ENCODE measurements around the gene FHOD3.

The FHOD3 gene

DNA sequence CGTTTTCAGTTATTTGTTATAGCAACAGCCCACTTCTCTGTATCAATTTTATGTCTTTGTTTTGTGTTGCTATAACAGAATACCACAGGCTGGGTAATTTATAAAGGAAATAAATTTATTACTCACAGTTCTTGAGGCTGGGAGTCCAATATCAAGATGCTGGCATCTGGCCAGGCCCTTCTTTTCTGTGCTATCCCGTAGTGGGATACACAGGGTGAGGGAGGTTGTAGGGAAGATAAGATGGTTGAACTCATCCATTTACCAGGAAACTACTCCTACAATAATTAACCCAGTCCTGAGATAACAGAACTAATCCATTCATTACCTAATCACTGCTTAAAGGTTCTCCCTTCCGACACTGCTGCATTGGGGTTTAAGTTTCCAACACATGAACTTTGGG, 310.6 kb downstream of the FHOD3 start:
- DNase-seq: no peak

DNA sequence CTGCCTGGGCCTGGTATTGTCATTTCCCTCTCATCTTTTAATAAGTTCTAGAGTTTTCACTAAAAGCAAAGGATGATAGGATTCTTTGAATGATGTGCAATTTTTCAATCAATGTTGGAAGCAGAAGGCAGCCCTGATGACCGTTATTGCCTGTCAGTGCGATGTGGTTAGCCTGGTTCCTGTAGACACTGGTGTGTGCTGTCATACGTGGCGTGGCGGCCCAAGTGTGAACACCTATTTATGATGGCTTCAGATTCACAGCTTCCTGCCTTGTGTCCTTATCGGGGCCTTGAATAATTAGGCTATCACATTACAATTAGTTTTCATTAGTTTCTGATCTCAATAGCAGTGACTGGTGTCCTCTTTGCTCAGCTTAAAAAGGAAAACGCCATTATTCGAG, 312.7 kb downstream of the FHOD3 start:
- no peak for DNase-seq

DNA sequence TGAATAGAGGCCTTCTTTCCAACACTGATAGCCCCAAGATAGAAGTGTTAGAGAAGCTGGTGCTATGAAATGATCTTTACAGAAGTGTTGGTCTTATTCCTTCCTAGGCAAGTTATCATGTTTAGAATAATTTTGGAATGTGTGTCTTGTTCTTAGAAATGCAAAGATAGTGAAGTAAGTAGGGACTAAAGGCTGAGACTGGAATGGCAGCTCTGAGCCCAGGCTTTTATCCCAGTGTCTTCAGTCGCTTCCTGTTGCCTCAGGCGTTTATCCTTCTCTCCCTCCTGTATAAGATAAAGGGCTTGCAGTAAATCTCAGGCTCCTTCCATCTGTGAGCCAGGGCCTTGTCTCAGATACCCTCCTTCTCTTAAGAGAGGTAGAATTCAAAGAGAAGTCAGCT, 313.1 kb downstream of the FHOD3 start:
- DNase-seq: no peak

DNA sequence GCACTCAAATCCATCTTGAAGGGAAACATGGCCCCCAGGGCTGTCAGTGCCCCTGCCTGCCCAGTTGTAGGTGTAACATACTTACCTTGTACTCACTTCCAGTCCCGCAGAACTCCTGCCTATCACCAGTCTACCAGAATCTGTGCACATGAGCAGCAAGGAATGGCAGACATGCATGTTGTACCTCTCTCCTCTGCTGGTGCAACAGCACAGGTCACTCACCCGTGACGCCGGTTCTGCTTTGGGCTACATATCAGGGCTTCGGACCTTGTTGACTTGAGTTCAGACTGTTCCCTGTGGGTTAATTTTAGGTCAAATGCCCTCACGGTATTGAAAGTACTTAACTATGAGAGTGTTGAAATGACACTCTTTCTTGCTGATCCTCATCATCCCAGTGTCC, 315.6 kb downstream of the FHOD3 start:
- DNase-seq: no peak

DNA sequence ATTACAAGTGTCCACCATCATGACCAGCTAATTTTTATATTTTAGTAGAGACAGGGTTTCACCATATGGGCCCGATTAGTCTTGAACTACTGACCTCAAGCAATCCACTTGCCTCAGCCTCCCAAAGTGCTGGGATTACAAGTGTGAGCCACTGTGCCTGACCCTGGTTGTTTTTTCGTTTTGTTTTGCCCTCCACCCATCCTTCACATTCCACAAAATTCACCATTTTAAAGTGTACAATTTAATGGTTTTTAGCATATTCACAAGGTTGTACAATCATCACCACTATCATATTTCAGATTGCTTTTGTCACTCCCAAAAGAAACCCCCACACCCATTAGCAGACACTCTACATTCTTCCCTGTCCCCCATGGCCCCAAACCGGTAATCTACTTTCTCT, 316.3 kb downstream of the FHOD3 start:
- no peak for DNase-seq

DNA sequence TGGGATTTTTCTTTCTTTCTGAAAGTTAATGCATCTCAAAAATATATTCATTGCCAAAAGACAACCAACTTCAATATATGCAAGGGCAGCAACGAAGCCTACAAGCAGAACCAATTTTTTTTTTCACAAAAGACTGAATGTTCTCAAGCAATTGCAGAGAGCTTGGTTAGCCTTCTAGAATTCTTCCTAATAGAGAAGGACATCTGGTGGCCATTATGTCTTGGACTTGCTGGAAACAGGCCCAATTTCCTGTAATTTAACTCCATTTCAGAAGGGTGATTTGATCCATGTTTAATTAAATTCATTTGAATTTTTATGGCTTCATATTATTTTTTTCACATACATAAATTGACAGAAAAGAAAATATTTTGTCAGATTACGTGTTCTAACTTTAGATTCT, 323.3 kb downstream of the FHOD3 start:
- no peak for DNase-seq

DNA sequence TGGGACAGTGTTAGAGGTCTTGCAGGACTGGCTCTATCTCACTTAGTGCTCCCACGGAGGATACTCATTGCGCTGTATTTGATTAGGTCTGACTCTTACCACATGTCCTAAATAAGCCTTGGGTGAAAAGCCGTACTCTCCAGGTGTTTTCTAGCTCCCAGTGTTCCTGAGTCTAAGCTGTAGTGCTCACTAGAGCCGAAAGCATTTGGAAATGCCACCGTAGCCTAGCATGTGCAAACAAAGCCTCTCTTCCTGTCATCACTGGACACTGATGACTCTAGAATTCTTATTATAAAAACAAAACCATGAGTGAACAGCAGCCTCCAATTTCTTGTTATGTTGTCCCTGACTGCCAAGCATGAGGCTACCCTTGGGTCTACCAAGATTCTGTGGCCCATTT, 325.1 kb downstream of the FHOD3 start:
- no peak for DNase-seq

DNA sequence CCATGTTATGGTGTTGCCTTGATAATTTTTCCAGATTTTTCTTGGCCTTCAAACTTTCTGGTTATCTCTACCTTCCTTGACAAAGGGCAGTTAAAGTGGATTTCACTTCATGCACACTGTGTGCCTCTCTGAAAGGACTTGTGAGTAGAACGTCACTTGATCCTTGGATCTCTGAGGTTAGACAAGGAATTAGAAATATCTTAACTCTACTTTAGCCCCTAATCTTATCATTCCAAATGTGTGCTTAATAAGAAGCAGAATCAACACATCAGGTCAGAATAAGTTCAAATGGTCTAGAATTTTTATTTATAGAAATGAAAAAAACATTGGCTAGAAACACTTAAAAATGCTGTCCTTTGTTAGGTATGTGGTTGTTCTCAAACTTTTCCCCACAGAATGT, 325.6 kb downstream of the FHOD3 start:
- DNase-seq: no peak

DNA sequence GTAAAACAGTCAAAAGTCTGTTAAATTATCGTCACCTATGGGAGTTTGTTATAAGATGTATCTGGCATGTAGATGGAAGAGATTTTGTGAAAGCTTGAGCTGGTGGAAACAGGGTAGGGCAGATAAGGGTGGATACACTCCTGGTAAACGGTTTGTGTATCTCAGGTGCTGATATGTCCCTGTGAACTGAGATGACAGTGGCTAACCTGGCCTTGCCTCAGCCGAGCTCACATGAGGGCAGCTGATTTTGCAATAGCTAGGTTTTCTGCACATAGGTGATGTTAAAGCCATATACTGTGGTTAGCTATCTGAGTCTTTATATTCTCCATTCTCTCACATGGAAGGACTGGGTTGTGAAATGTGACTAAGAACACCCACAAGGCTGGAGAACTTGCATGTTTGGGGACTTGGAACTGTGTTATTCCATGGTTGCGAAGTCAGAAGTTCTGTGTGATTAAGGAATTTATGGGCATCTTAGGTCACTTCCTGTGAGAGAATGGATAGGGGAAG, 326.2 kb downstream of the FHOD3 start:
- no peak for DNase-seq

DNA sequence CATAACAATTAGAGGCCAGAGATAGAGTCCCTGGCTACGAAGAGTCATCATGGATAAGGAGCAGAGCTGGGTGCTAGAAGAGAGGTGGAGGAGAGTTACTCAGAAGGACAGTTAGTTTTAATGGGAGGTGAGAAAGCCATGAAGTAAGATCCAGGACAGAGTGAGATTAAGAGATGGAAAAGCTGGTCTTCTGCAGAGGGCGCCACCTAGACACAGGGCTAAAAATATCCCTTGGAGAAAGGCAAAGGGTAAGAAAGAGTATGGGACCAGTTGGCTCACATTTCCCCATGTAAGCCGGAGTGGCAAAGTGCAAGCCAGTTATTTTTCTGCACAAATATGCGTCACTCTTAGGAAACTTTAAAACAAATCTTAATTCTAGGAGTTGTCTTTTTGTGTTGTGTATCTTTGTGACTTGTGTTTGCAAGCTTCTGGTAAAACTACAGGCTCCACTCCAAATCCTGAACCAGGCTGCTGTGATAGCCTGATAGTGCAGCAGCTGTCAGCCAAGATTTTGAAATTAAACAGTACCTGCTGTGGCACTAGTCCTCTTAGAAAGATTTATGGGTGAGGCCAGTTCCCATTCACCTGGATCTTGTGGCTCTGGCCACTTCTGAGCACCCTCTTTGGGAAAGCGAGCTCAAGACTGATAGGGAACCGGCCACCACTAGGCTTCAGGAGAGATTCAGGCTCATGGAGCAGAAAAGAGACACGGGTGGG, 327.1 kb downstream of the FHOD3 start:
- no peak for DNase-seq

DNA sequence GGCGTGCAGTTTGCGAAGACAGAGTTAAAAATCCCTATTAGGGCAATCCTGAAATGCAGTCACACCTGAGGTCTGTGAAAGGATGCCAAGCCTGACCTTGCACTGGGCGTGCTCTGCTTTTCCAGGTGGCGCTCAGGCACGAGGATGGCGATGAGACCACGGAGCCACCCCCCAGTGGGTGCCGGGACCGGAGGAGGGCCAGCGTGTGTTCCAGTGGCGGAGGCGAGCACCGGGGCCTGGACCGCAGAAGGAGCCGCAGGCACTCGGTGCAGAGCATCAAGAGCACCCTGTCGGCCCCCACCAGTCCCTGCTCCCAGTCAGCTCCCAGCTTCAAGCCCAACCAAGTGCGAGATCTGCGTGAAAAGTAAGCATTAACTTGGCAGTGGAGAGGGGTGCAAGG, 327.9 kb downstream of the FHOD3 start:
- DNase-seq: no peak

DNA sequence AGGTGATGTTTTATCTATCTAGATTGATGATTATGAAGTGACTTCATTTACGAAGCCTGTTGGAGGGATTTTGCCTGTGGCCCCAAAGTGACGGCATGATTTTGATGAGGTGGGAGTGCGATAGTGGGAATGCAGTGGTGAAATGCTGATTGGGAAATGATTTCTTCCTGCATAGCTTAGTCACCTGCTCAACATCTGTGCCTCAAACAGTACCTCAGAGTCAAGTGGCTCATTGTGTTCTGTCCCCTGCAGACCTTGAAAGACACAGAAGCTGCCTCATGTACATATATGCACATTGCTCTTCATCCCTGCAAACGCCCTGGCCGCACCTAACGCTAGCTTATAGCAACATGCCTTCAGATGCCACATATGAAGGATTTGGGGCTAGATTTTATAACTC, 330.1 kb downstream of the FHOD3 start:
- no peak for DNase-seq

DNA sequence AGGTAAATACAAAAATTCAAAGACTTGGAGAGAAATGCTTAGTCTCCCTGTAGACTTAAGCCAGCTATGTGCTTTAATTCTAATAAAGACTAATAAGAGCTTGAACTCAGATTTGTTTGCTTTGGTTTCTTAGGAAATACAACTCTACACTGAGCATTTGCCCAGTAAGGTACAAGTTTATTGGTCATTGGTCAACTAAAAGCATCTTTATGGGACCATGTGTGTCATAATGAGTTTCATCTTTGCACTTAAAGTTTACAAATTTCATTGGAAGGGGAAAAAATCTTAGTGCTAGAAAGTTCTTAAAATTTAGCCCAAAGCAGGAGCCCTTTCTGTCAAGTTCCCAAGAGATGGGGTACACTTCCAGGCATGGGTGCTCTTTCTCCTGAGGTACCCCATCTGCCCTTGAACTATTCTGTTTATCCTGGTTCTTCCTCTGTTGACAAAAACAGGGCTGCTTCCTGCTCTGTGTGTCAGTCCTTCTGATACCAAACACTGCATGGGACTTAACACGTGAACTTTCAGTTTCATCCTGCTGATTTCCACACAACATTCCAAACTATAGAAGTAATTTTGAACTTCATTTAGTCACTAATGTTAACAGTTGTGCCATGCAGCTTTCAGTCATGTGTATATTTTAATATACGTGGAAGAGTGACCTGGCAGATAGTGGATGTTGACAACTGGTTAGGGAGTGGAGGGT, 331.1 kb downstream of the FHOD3 start:
- DNase-seq: no peak

DNA sequence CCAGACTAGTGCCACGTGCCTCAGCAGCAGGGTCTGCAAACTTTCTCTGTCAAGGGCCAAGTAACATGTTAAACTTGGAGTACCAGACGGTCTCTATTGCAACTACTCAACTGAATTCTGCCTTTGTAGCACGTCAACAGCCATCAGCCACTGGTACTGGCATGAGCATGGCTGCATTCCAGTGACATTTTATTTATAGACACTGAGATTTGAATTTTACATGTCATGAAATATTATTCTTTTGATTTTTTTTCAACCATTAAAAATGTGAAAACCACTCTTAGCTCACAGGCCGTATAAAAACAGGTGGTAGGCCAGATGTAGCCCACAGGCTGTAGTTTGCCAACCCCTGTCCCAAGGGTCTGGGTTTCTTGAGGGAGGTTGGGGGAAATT, 331.6 kb downstream of the FHOD3 start:
- DNase-seq: no peak

DNA sequence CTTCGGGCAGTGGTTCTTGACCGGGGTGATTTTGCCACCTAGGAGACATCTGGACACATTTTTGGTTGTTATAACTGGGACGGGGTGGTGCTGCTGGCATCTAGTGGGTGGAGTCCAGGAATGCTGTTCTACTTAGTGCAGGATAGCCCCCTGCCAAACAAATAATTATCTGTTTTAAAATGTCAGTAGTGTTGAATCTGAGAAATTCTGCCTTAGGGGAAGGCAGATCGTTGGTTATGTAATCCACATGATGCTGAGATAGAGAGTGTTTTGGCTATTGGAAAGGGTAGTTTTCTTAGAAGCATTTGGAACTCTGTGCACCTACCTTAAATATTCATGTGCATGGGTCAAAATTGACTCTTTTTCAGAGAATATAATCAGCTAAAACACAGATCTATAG, 332.3 kb downstream of the FHOD3 start:
- no peak for DNase-seq

DNA sequence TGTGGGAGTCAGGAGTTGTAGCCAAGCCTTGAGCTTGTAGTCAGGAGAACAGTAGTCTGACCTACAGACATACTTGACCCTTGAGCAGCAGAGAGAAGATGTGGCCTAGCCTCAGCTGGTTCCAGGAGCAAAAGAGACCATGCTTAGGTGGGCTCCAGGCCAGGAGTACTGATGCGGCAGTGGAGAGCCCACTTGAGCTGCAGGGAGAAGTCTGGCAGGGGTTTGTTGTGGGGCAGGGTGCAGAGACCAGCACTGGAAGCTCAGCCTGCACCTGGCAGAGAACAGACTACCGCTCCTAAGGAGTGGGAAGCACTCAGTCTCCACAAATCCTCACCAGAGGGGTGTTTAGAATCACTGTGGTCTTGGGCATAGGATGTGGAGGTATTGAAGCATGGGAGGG, 333.4 kb downstream of the FHOD3 start:
- no peak for DNase-seq

DNA sequence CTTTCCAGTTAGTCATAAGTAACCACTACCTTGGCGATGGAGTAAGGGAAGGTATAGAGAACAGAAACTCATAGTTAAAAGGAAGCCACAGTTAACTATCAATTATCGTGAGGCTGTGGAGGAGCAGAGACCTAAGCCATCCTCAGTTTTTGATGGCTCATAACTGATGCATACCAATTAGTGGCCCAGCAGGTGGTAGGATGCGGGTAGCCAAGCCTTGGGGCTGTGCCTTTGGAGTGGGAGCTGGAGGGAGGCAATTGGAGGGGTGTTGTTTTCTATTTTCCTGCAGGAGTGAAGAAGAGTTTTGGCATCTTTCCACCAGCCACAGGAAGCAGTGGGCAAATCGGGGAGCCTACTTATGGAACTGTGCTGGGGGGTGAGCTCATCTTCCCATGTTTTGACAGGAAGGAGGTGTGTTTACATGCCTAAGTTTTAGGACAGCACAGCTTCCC, 336.5 kb downstream of the FHOD3 start:
- DNase-seq: no peak

DNA sequence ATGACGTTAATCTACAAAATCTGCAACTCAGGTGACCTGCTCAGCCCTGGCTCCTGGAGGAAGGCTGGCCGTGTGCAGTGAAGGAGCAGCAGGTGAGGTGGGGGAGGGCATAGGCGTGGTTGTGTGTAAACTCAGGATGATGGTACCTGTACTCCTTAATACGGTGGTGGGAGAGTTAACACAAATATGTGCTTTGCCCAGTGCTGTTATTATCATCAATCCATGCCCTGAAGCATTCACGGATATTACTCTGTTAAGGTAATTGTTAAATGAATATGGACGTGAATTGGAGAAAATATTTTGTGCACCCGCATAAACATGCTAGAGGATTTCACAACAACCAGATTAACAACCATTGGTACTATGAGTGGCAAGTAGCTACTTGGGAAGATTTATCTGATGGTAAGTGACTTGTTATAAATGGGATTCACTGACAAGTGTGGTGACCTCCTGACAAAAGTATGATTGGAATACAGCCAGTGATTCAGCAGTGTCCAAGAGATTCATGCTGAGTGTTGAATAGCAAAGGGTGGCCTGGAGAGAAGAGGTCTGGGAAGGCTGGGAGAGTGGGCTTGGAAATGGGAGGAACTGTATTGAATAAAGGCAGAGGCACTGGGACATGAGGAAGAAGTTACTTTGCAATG, 337.2 kb downstream of the FHOD3 start:
- DNase-seq: no peak

DNA sequence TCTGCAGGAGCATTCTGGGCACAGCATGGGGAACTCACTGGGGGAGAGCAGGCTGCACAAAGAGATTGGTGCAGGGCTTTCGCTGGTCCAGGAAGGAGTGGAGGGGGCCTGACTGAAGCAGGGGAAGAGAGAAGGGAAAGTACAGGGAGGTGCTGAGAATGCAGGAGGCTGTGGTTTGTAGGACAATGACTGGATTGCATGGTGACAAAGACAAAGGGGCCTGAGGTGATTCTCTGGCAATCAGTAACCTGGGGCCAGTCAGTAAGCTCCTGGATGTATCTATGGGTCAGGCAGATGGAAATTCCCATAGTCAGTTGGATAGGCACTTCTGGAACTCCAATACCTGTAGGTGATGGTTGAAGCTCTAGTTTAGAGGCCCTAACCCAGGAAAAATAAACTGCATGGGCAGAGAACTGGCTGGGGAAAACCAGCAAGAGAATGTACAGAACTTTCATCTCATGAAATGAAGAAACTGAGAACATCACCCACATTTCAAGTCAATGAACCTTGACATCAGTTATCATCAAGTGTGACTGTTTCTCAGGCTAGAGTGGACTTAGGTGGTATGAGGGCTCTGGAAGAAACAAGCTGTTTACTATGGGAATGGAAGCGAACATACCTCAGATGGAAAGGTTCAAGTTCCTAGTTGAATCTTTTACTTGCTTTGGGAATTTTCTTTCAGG, 338.0 kb downstream of the FHOD3 start:
- DNase-seq: no peak

DNA sequence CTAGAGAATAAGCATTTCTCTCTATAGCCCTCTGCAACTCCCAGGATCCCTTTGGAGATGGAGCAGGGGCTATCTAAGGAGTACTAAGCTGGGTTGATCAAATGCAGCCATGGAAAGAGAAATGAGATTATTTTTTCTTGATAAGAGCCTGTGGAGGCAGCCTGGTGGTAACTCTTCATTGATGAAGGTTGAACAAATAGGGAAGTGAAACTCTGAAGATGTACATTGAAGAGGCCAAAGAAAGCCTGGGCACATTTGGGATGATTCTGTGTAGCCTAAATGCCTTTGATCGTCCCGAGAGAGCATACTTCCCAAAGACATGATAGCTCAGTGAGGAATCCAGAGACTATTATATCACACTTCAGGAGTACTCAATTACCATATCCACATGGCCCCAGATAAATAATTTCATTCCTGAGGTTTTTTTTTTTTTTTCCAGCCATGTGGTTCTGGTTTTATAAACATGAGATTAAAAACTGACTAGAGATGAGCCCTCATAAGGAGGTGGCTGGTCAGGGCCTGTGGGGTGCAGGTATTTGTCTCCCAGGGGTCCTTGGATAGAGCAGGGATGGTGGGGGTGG, 338.8 kb downstream of the FHOD3 start:
- no peak for DNase-seq

DNA sequence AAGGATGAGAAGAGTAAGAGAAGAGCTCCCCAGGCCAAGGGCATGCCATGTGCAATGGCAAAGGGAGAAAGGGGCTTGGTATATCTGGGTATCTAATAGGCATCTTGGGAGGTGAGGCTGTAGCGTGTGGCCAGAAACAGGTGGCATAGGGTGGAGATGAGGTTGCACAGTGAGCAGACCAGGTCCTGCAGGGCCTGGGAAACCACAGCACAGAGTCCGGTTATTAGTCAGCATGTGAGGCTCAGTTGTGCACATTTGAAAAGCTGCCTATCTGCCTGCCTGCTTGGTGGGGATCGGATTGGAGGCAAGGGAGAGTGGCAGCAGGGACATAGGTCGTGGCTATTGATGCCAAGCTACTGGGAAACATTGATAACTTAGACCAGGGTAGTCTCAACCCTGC, 340.7 kb downstream of the FHOD3 start:
- DNase-seq: no peak

DNA sequence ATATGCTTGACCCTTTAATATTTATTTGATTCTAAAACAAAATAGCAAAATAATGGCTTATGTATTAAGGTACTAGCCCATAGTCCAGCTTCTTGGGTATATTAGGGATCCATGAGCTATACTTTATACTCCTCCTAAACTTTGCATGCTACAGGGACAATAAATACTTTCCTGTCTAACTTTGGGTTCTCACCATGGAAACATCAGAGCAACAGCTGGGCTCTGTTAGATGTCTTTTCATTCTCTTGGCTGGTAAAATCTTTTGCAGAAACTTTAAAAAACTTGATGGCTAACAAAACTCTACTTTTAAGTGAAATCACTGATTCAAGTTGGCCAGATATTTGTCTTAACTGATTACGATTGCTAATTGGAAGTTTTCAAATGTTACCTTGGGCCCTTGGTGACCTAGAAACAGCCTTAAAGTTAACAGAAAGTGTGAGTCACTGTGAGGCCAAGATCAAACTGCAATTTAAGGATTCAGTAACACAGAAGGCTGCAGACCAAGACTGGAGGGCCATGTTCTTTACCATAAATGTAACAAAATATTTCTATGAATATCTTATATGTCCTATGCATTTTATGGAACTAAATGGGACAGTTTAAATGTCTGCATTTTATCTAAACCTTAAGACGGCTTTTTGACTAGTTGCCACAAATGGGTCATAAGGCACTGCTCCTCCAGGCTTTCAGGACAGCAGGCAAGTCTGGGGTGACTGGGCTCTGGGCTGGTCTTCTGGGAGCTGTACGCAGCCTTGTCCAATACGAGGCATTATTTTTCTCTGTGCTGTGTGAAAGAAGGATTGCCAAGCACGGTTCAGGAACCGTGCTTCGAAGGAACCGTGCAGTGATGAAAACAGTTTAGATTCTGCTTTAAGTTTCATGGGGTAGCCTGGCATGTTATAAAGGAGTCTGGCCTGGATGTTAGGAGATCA, 342.8 kb downstream of the FHOD3 start:
- no peak for DNase-seq
